ENCODE results near the gene CHADL.

- TF ChIP-seq, protein P1, sequence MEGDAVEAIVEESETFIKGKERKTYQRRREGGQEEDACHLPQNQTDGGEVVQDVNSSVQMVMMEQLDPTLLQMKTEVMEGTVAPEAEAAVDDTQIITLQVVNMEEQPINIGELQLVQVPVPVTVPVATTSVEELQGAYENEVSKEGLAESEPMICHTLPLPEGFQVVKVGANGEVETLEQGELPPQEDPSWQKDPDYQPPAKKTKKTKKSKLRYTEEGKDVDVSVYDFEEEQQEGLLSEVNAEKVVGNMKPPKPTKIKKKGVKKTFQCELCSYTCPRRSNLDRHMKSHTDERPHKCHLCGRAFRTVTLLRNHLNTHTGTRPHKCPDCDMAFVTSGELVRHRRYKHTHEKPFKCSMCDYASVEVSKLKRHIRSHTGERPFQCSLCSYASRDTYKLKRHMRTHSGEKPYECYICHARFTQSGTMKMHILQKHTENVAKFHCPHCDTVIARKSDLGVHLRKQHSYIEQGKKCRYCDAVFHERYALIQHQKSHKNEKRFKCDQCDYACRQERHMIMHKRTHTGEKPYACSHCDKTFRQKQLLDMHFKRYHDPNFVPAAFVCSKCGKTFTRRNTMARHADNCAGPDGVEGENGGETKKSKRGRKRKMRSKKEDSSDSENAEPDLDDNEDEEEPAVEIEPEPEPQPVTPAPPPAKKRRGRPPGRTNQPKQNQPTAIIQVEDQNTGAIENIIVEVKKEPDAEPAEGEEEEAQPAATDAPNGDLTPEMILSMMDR (IDR thresholded peaks at IDR 0.05) = no peak
- no peak for TF ChIP-seq POLR2AphosphoS5 (IDR thresholded peaks at IDR 0.05; ENCODE audit: low read depth, low read length)
- no peak for TF ChIP-seq SIN3A (IDR thresholded peaks at IDR 0.05; ENCODE audit: borderline replicate concordance, insufficient read depth, low read depth, low read length)
- no peak for TF ChIP-seq REST (IDR thresholded peaks at IDR 0.05; ENCODE audit: insufficient read depth in 1 of 2, low read depth in 2 of 2, low read length in 1 of 2)
Measured at GRCh38 chr22:41284465-41284864, 43.7 kb upstream of the CHADL start.
